Measurements from ENCODE around the gene POLR3G.

POLR3G gene

GRCh38 chr5:90550963-90551362 lies 76.3 kb downstream of the POLR3G start:
- DNase-seq (ENCODE audit: low read depth in 2 of 2) = no peak

- no peak for DNase-seq (ENCODE audit: low read depth in 2 of 2)
Measured at GRCh38 chr5:90551376-90551775, 76.7 kb downstream of the POLR3G start.

GRCh38 chr5:90553711-90554110 lies 79.0 kb downstream of the POLR3G start:
- no peak for DNase-seq (ENCODE audit: low read depth in 2 of 2)

GRCh38 chr5:90554358-90555006 lies 79.8 kb downstream of the POLR3G start:
- no peak for DNase-seq (ENCODE audit: low read depth in 2 of 2)

- no peak for DNase-seq (ENCODE audit: low read depth in 2 of 2)
Measured at GRCh38 chr5:90555666-90556065, 81.0 kb downstream of the POLR3G start.

GRCh38 chr5:90557391-90557790 lies 82.7 kb downstream of the POLR3G start:
- no peak for DNase-seq (ENCODE audit: low read depth in 2 of 2)

GRCh38 chr5:90557871-90558270 lies 83.2 kb downstream of the POLR3G start:
- DNase-seq (ENCODE audit: low read depth in 2 of 2) = no peak

- no peak for DNase-seq (ENCODE audit: low read depth in 2 of 2)
Measured at GRCh38 chr5:90558344-90559192, 83.9 kb downstream of the POLR3G start, which contains the start of gene ADGRV1. TSS of gene ADGRV1 (plus strand) at chr5:90558797. CDS start at chr5:90558896, 99 bp downstream.

- DNase-seq (ENCODE audit: low read depth in 2 of 2) = no peak
Measured at GRCh38 chr5:90560771-90561170, 86.1 kb downstream of the POLR3G start.

- no peak for DNase-seq (ENCODE audit: low read depth in 2 of 2)
Measured at GRCh38 chr5:90561766-90562165, 87.1 kb downstream of the POLR3G start.

GRCh38 chr5:90562341-90562740 lies 87.7 kb downstream of the POLR3G start:
- DNase-seq (ENCODE audit: low read depth in 2 of 2) = no peak

- no peak for DNase-seq (ENCODE audit: low read depth in 2 of 2)
Measured at GRCh38 chr5:90563108-90563507, 88.4 kb downstream of the POLR3G start.
